DMS79 (cell line): Measurements from ENCODE around the gene COX7A2L.

Source experiments
- DNase-seq: peaks from one replicate; lab custom pipeline; 2025; lab: John Stamatoyannopoulos, UW

The COX7A2L gene

DNA sequence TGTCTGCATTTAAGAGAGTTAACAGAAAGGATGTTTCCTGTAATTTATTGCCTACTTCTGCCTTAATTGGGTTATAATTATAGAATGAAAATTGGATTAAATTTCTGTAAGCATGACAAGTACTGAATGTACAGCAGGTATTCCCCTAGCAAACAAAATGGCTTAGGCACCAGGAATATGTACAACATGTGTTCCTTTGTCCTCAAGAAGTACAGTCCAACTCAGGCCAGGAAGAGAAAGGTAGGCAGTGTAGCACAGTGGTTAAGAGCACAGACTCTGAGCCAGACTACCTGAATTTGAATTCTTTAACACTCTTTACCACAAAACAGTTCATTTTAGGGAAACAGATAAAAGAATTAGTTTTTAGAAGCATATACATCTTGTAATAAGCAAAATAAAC, 43.1 kb downstream of the COX7A2L start:
- DNase-seq: no peak

DNA sequence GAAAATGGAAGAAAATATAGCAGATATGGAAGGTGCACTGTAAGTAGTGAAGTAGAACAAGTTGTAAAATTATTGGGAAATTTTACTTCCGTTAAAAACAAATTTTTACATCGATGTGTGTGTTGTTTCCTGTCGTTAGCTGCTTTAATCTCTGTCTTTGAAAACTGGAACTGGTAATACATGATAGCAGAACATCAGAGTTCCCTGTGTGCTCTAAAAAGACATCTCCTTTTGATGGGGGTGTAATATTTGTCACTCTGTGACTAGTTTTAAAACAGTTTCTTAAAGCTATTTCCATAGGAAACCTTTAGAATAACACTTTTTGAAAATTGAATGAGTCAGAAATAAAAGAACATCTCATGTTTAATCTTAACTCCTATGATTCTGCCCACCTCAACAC, 43.5 kb downstream of the COX7A2L start:
- no peak for DNase-seq

DNA sequence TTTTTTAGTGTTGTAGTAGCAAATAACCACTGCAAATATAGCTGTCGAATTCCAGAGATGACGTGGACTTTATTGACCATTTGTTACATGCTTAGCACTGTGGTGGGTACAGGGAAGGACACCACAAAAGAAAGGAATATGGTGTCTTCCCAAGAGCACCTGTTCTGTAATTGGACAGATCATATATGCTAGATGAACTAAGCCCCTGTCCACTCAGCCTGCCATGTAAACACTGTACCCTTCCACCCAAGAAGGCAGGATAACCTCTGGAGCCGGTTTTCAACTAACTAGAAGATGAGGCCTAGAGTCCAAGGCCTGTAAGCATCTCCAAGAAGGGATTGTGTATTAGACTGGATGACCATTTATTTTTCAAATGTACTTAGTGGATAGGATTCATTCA, 44.1 kb downstream of the COX7A2L start:
- no peak for DNase-seq

DNA sequence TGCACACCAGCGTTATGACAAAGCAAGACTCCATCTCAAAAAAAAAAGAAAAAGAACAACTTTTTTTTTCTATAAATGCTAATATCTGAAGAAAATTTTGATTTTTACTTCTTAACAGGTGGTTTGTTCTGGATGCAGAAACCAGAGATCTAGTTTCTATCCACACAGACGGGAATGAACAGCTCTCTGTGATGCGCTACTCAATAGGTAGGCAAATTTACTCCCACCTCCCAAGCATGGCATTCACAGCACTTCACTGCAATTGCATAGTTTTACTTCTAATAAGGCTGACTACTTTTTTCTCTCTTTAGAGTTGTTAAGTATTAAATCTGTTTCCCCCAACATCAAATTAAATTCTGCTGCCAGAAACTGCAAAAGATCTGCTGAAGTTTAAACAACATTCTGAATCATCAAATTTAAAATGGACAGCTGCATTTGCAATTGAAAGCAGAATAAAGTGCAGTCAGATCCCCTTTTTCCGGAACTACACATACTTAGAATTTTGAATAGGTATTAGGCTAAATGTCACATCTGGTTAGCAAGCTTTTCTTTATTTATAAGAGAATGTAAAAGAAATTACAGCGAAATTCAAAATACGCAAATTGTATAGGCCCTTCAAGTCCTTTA, 45.1 kb downstream of the COX7A2L start:
- DNase-seq: no peak

DNA sequence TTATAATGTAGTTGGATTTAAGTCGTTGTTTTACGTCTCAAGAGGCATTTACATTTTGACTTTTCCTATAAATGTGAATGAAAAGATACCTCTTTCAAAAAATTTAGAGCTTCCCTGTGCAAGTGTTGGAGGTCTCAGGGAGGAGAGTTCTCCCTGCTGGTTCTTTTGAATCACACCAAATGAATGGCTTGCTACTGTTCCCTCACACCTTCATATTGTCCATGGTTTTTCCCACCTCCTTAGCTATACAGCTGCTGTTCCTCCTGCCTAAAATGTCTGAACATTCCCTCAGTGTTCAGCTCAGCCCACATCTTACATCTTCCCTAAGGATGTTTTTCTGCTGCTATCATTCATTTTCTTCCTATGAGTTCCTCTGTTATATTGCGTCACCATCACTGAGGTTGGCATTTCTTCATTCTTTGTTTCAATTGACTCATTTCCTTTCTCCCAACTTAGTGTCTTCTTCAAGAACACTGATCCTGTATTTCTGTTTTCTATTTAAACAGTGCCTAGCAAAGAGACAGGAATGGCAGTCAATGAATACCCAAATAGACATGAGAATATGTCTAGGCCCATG, 46.0 kb downstream of the COX7A2L start:
- no peak for DNase-seq

DNA sequence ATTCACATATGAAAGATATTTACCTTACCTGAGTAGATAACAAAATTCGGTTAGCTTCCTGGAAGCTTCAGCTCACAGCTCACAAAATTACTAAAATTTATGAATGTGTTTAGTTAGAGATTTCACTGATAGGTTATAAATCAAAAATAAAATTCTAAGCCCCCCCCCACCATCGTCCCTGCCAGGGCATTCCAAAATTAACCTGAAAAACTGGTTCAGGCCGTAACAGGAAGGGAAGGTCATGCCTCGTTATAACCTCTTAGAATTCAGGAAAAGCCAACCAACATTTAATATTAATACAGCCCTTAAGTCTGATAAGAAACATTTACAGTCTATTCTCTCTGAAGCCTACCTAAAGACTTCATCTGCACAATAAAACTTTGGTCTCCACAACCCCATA, 48.9 kb downstream of the COX7A2L start:
- DNase-seq: peak; percentile 19

DNA sequence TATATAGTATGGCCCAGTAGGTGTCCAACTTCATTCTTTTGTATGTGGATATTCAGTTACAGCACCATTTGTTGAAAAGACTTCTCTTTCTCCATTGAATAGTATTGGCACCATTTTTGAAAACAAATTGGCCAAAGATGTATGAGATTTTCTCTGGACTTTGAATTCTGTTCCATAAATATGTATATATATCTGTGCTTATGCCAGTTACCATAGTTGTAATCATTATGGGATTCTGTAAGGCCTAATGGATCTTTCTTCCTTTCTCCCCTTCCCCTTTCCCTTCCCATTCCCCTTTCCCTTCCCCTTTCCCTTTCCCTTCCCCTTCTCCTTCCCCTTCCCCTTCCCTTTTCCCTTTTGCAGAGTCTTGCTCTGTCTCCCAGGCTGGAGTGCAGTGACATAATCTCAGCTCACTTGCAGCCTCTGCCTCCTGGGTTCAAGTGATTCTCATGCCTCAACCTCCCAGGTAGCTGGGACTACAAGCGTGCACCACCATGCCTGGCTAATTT, 51.0 kb downstream of the COX7A2L start:
- no peak for DNase-seq

DNA sequence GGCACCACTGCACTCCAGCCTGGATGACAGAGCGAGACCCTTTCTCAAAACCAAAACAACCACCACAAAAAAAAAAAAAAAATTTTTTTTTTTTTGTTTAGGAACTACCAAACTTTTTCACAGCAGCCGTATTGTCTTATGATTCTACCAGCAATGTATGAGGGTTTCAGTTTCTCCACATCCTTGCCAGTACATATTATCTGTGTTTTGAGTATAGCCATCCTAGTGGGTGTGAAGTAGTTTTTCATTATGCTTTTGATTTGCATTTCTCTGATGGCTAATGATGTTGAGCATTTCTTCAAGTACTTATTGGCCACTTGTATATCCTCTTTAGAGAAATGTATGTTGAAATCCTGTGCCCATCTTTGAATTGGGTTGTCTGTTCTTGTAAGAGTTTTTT, 51.7 kb downstream of the COX7A2L start:
- DNase-seq: no peak

DNA sequence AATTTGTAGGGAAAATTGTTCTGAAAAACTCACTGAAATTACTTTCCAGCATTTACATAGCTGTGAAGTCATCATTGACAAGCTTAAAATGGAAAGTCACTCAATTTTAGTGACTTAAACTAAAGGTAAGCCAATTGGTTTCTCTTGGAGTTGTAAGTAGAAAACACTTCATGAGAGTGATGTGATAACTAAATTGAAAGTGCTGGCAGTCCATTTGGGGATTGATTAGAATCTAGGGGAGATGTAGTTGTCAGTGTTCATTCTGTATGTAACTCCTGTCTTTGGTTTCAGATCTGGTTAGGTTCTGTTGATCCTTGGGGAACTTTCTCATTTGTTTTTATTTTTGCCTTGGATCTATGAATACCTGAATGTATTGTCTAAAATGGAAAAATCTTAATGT, 53.8 kb downstream of the COX7A2L start:
- DNase-seq: no peak

DNA sequence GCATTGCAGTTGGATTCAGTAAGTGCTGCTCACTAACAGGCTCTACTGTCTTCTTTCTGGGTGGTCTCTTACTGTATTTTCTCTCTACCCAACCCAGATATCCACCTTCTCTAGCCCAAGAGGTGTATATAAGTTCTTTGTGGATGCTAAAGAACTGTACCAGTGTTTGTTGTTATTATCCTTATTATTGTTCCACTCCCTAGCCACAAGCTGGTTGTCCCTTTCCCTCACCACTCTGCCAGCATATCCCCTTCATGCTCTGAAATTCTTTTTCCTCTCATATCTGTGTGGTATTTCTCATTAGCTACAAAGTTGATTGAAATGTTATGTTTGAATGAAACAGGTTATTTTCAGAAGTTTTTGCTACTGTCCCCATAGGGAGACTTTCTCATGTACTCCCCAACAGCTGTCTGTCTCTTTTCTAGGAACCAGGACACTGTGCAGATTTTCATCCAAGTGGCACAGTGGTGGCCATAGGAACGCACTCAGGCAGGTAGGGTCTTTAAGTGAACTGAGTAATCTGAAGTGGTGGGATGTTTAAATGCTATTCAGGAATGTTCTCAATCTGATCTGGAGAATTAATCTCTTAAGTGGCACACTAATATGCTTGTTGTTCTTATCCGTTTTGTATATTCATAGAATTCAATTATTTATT, 56.8 kb downstream of the COX7A2L start:
- DNase-seq: peak; percentile 5

DNA sequence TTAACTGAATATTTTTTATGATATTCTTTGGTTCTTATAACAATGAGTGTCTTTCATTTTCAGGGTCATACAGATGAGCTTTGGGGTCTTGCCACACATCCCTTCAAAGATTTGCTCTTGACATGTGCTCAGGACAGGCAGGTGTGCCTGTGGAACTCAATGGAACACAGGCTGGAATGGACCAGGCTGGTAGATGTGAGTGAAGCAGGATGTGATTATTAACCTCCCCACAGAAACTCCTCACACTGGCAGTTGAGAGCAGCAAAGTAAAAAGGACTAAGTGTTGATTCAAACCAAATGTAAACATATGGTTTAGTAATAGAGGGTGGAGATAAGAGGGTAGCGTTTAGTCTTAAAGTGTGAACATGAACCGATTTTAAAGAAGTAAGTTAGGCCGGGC, 57.8 kb downstream of the COX7A2L start:
- DNase-seq: no peak

DNA sequence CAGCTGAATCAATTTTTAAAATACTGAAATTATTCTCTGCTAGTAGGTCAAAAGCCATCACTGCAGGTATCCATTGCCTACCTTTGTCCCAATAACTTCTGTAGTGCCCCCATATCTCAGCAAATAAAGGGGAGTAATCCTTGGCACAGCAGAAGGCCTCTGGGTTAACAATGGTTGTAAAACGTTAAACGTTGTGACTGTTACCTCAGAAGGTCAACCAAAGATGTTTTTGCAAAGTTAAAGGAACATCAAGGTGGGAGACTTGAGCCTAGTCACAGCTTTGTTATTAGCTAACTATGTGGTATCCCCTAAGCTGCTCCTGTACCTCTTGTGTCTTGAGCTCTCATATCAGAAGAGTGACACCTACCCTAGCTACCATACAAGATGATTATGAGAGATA, 60.5 kb downstream of the COX7A2L start:
- DNase-seq: no peak
